ENCODE data around the gene LYVE1. TPM values are rescaled to one million over a fixed set of nuclear protein-coding genes. Genes with fewer than 3 reads are reported as not detected.
A peak's percentile ranks its signal among the peaks of the same experiment; 100 is the strongest.

The LYVE1 gene
- total RNA-seq, 2 donors from 2014 or later, result not detected

- DNase-seq, result no peak
- Histone ChIP-seq H3K27me3 (ENCODE audit: control insufficient read depth, insufficient read depth, low read length, poor library complexity, severe bottlenecking) (no peaks in the 10 kb centered on the region), H3K9me3 (ENCODE audit: control insufficient read depth, low read length) (no peaks in the 10 kb centered on the region), H3K4me1 (ENCODE audit: control insufficient read depth, insufficient read depth, low read length) (no peaks in the 10 kb centered on the region), H3K4me3 (ENCODE audit: low read length) (no peak overlapping the region), H3K9ac (ENCODE audit: extremely low read depth, low read length, poor library complexity, severe bottlenecking) (no peak overlapping the region), H3K36me3 (ENCODE audit: control insufficient read depth, insufficient read depth, low read length) (no peaks in the 10 kb centered on the region), H3K27ac (ENCODE audit: low read depth, low read length) (no peak overlapping the region)
- no peak for TF ChIP-seq CTCF (conservative IDR thresholded peaks at IDR 0.05)
- Mint-ChIP-seq H3K4me1 (peaks cover 6% of the 10 kb centered on the region), H3K36me3 (ENCODE audit: low read depth) (no peaks in the 10 kb centered on the region), H3K9me3 (no peaks in the 10 kb centered on the region), H3K4me3 (no peak overlapping the region), H3K27me3 (ENCODE audit: insufficient read depth) (peaks cover 3% of the 10 kb centered on the region), H3K27ac (no peak overlapping the region)
- 90 to 95% methylated on average over 3 to 4 of the region's 4 CpGs for WGBS, 2 experiments (ENCODE audit: insufficient coverage in 1 of 2, insufficient read length in 1 of 2)
These were observed 3.0 kb downstream of the LYVE1 start for GRCh38 chr11:10565493-10565892.

- no CpG with 5 or more reads among the region's 1 CpG for WGBS, 2 experiments (ENCODE audit: insufficient coverage in 1 of 2, insufficient read length in 1 of 2)
- H3K27ac Mint-ChIP-seq, result no peak overlapping the region
- H3K9me3 Mint-ChIP-seq, result no peaks in the 10 kb centered on the region
- Histone ChIP-seq H3K27ac (ENCODE audit: low read depth, low read length) (no peak overlapping the region), H3K36me3 (ENCODE audit: control insufficient read depth, insufficient read depth, low read length) (no peaks in the 10 kb centered on the region), H3K4me1 (ENCODE audit: control insufficient read depth, insufficient read depth, low read length) (no peaks in the 10 kb centered on the region), H3K4me3 (ENCODE audit: low read length) (no peak overlapping the region), H3K9me3 (ENCODE audit: control insufficient read depth, low read length) (no peaks in the 10 kb centered on the region), H3K9ac (ENCODE audit: extremely low read depth, low read length, poor library complexity, severe bottlenecking) (no peak overlapping the region), H3K27me3 (ENCODE audit: control insufficient read depth, insufficient read depth, low read length, poor library complexity, severe bottlenecking) (no peaks in the 10 kb centered on the region)
- peak; percentile 60 for TF ChIP-seq CTCF (conservative IDR thresholded peaks at IDR 0.05)
- DNase-seq, result no peak
- H3K27me3 Mint-ChIP-seq (ENCODE audit: insufficient read depth), result peaks cover 3% of the 10 kb centered on the region
- H3K4me1 Mint-ChIP-seq, result peaks cover 6% of the 10 kb centered on the region
- no peaks in the 10 kb centered on the region for H3K36me3 Mint-ChIP-seq (ENCODE audit: low read depth)
- no peak overlapping the region for H3K4me3 Mint-ChIP-seq
These were observed 3.7 kb downstream of the LYVE1 start for GRCh38 chr11:10564696-10565318.

DNA sequence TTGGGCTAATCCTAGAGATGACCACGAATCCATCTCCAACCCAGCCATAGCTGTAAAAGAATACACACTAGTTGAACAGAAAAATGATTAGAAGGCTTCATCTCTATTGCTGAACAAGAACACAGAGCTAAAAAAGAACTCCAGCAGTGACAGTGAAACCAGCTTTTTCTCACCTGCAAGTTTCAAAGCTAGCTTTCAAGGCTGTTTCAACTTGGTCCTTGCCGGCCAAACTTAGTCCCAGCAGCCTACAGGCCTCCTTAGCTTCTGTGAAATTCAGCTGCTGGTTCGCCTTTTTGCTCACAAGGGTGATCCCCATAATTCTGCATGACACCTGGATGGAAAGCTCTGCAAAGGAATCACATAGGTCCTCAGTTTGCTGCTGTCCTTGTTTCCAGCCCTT is 4.4 kb downstream of the LYVE1 start:
- H3K4me3 ChIP-seq (ENCODE audit: low read length), result no peak overlapping the region
- H3K9me3 ChIP-seq (ENCODE audit: control insufficient read depth, low read length), result no peaks in the 10 kb centered on the region
- H3K9ac ChIP-seq (ENCODE audit: extremely low read depth, low read length, poor library complexity, severe bottlenecking), result no peak overlapping the region
- no peaks in the 10 kb centered on the region for H3K4me1 ChIP-seq (ENCODE audit: control insufficient read depth, insufficient read depth, low read length)
- no peaks in the 10 kb centered on the region for H3K27me3 ChIP-seq (ENCODE audit: control insufficient read depth, insufficient read depth, low read length, poor library complexity, severe bottlenecking)
- no peak overlapping the region for H3K27ac Mint-ChIP-seq
- 93% methylated on average over 3 of the region's 3 CpGs for WGBS, 2 experiments (ENCODE audit: insufficient coverage in 1 of 2, insufficient read length in 1 of 2)
- no peaks in the 10 kb centered on the region for H3K36me3 Mint-ChIP-seq (ENCODE audit: low read depth)
- TF ChIP-seq CTCF (conservative IDR thresholded peaks at IDR 0.05), result no peak
- no peak overlapping the region for H3K27ac ChIP-seq (ENCODE audit: low read depth, low read length)
- H3K4me3 Mint-ChIP-seq, result no peak overlapping the region
- H3K9me3 Mint-ChIP-seq, result no peaks in the 10 kb centered on the region
- H3K36me3 ChIP-seq (ENCODE audit: control insufficient read depth, insufficient read depth, low read length), result no peaks in the 10 kb centered on the region
- peaks cover 3% of the 10 kb centered on the region for H3K27me3 Mint-ChIP-seq (ENCODE audit: insufficient read depth)
- peaks cover 6% of the 10 kb centered on the region for H3K4me1 Mint-ChIP-seq
- DNase-seq, result no peak

Data from endodermal cell (in vitro differentiated cells).